Memory B cell (primary cell): ENCODE results near the gene RAB22A.

ENCODE experiments used
- ATAC-seq: fragments of 150-1000 bp; cut with Tn5 transposase; 2 replicates; pipeline ENCODE4 v1.10.0; 2021; ENCODE audit warnings: low read depth, mild to moderate bottlenecking, moderate library complexity
- DNase-seq, 2 donors: peaks; one replicate each; pipeline ENCODE4 v3.0.0; 2022; ENCODE audit warnings: low spot score in 2 of 2
- H3K27ac Mint-ChIP-seq: one replicate; pipeline ENCODE4 v1.8.0; 2022; ENCODE audit warnings: mild to moderate bottlenecking, moderate library complexity, mixed read lengths
- H3K27me3 Mint-ChIP-seq: one replicate; pipeline ENCODE4 v1.8.0; 2022; ENCODE audit warnings: mixed read lengths
- H3K36me3 Mint-ChIP-seq: one replicate; pipeline ENCODE4 v1.8.0; 2022; ENCODE audit warnings: mild to moderate bottlenecking, mixed read lengths
- H3K4me1 Mint-ChIP-seq: one replicate; pipeline ENCODE4 v1.8.0; 2022; ENCODE audit warnings: mixed read lengths
- H3K4me3 Mint-ChIP-seq: one replicate; pipeline ENCODE4 v1.8.0; 2022; ENCODE audit warnings: mild to moderate bottlenecking, moderate library complexity, mixed read lengths
- H3K9me3 Mint-ChIP-seq: one replicate; pipeline ENCODE4 v1.8.0; 2022; ENCODE audit warnings: mixed read lengths

RAB22A gene

GRCh38 chr20:58289143-58289542 is 20.4 kb upstream of the RAB22A start:
- no peak overlapping the region for H3K27ac Mint-ChIP-seq
- H3K4me1 Mint-ChIP-seq = peaks cover 20% of the 10 kb centered on the region
- H3K36me3 Mint-ChIP-seq = peaks cover 16% of the 10 kb centered on the region
- ATAC-seq (no peak), DNase-seq (no peak)
- H3K4me3 Mint-ChIP-seq = no peak overlapping the region
- H3K27me3 Mint-ChIP-seq = no peaks in the 10 kb centered on the region
- no peaks in the 10 kb centered on the region for H3K9me3 Mint-ChIP-seq

GRCh38 chr20:58293453-58293852 is 16.1 kb upstream of the RAB22A start:
- H3K9me3 Mint-ChIP-seq = no peaks in the 10 kb centered on the region
- ATAC-seq = peak; percentile 37
- H3K4me3 Mint-ChIP-seq = no peak overlapping the region
- no peak for DNase-seq
- peaks cover 4% of the 10 kb centered on the region for H3K36me3 Mint-ChIP-seq
- peaks cover 25% of the 10 kb centered on the region for H3K4me1 Mint-ChIP-seq
- H3K27me3 Mint-ChIP-seq = no peaks in the 10 kb centered on the region
- H3K27ac Mint-ChIP-seq = no peak overlapping the region

GRCh38 chr20:58294497-58295455 is 14.7 kb upstream of the RAB22A start:
- H3K27me3 Mint-ChIP-seq = no peaks in the 10 kb centered on the region
- H3K4me3 Mint-ChIP-seq = no peak overlapping the region

GRCh38 chr20:58296051-58296837 is 13.3 kb upstream of the RAB22A start:
- Mint-ChIP-seq H3K4me3 (no peak overlapping the region), H3K27ac (no peak overlapping the region), H3K36me3 (peaks cover 4% of the 10 kb centered on the region), H3K4me1 (peaks cover 25% of the 10 kb centered on the region), H3K27me3 (no peaks in the 10 kb centered on the region), H3K9me3 (no peaks in the 10 kb centered on the region)
- DNase-seq (no peak), ATAC-seq (no peak)

More at GRCh38 chr20:58294497-58295455, 14.7 kb upstream of the RAB22A start:
- peaks cover 4% of the 10 kb centered on the region for H3K36me3 Mint-ChIP-seq
- ATAC-seq (no peak), DNase-seq (no peak)
- H3K9me3 Mint-ChIP-seq = no peaks in the 10 kb centered on the region
- H3K4me1 Mint-ChIP-seq = peaks cover 25% of the 10 kb centered on the region
- H3K27ac Mint-ChIP-seq = no peak overlapping the region

GRCh38 chr20:58297394-58297793 is 12.1 kb upstream of the RAB22A start:
- no peaks in the 10 kb centered on the region for H3K9me3 Mint-ChIP-seq
- ATAC-seq (no peak), DNase-seq (no peak)
- peaks cover 7% of the 10 kb centered on the region for H3K36me3 Mint-ChIP-seq
- peaks cover 28% of the 10 kb centered on the region for H3K4me1 Mint-ChIP-seq
- no peaks in the 10 kb centered on the region for H3K27me3 Mint-ChIP-seq
- no peak overlapping the region for H3K27ac Mint-ChIP-seq
- no peak overlapping the region for H3K4me3 Mint-ChIP-seq

GRCh38 chr20:58300321-58300720 is 9.2 kb upstream of the RAB22A start:
- Mint-ChIP-seq H3K36me3 (peaks cover 10% of the 10 kb centered on the region), H3K4me3 (no peak overlapping the region), H3K27me3 (no peaks in the 10 kb centered on the region), H3K27ac (no peak overlapping the region), H3K9me3 (no peaks in the 10 kb centered on the region), H3K4me1 (peaks cover 20% of the 10 kb centered on the region)
- no peak for ATAC-seq
- no peak for DNase-seq

- Mint-ChIP-seq H3K27ac (peak overlapping the region; percentile 67), H3K4me1 (peaks cover 24% of the 10 kb centered on the region), H3K9me3 (no peaks in the 10 kb centered on the region), H3K36me3 (peaks cover 10% of the 10 kb centered on the region), H3K4me3 (no peak overlapping the region), H3K27me3 (no peaks in the 10 kb centered on the region)
- ATAC-seq = no peak
- no peak for DNase-seq
Observed at GRCh38 chr20:58303547-58303946, 6.0 kb upstream of the RAB22A start.

GRCh38 chr20:58305061-58305460 is 4.5 kb upstream of the RAB22A start:
- Mint-ChIP-seq H3K9me3 (no peaks in the 10 kb centered on the region), H3K27ac (peak overlapping the region; percentile 99), H3K4me3 (no peak overlapping the region), H3K27me3 (no peaks in the 10 kb centered on the region), H3K36me3 (peaks cover 10% of the 10 kb centered on the region), H3K4me1 (peaks cover 24% of the 10 kb centered on the region)
- ATAC-seq (no peak), DNase-seq (no peak)

GRCh38 chr20:58306421-58307261 is 2.9 kb upstream of the RAB22A start:
- Mint-ChIP-seq H3K27me3 (no peaks in the 10 kb centered on the region), H3K9me3 (no peaks in the 10 kb centered on the region), H3K36me3 (peaks cover 6% of the 10 kb centered on the region), H3K4me1 (peaks cover 21% of the 10 kb centered on the region), H3K27ac (peak overlapping the region; percentile 99), H3K4me3 (peak overlapping the region; percentile 34)
- DNase-seq = peak; percentile 71 to 81
- peak; percentile 75 for ATAC-seq

GRCh38 chr20:58307270-58307669 is 2.2 kb upstream of the RAB22A start:
- Mint-ChIP-seq H3K27me3 (no peaks in the 10 kb centered on the region), H3K4me1 (peaks cover 18% of the 10 kb centered on the region), H3K36me3 (peaks cover 4% of the 10 kb centered on the region), H3K4me3 (peak overlapping the region; percentile 34), H3K27ac (peak overlapping the region; percentile 99), H3K9me3 (no peaks in the 10 kb centered on the region)
- peak in 1 of 2 donors; percentile 27 for DNase-seq
- no peak for ATAC-seq

GRCh38 chr20:58308290-58308679 is 1.2 kb upstream of the RAB22A start:
- no peak for ATAC-seq
- DNase-seq = peak; percentile 12 to 17
- H3K36me3 Mint-ChIP-seq = peaks cover 6% of the 10 kb centered on the region
- no peaks in the 10 kb centered on the region for H3K27me3 Mint-ChIP-seq
- peaks cover 18% of the 10 kb centered on the region for H3K4me1 Mint-ChIP-seq
- H3K4me3 Mint-ChIP-seq = peak overlapping the region; percentile 80
- peak overlapping the region; percentile 99 for H3K27ac Mint-ChIP-seq
- no peaks in the 10 kb centered on the region for H3K9me3 Mint-ChIP-seq

GRCh38 chr20:58308680-58309527 is 611 bp upstream of the RAB22A start:
- Mint-ChIP-seq H3K4me3 (peak overlapping the region; percentile 80), H3K9me3 (no peaks in the 10 kb centered on the region), H3K36me3 (peaks cover 8% of the 10 kb centered on the region), H3K4me1 (peaks cover 20% of the 10 kb centered on the region), H3K27ac (peak overlapping the region; percentile 99), H3K27me3 (no peaks in the 10 kb centered on the region)
- peak; percentile 68 to 78 for DNase-seq
- peak; percentile 25 for ATAC-seq

GRCh38 chr20:58310291-58310782 is 822 bp downstream of the RAB22A start:
- Mint-ChIP-seq H3K36me3 (peaks cover 13% of the 10 kb centered on the region), H3K9me3 (no peaks in the 10 kb centered on the region), H3K4me1 (peaks cover 24% of the 10 kb centered on the region), H3K27ac (peak overlapping the region; percentile 86), H3K4me3 (peak overlapping the region; percentile 85), H3K27me3 (no peaks in the 10 kb centered on the region)
- ATAC-seq (no peak), DNase-seq (no peak)
